PC-9 (cell line): Measurements from ENCODE around the gene KRT80. TPM values are rescaled to one million over a fixed set of nuclear protein-coding genes. Genes with fewer than 3 reads are reported as not detected.

Experiments
- BruUV-seq: library from RNA; stranded (reverse); fragments of 400-500 nt; replicated peaks from 2 replicates; lab custom pipeline; 2021; lab: Mats Ljungman, UMichigan
- CTCF ChIA-PET: fragments of 300-600 bp; sonication (Branson Sonifier 250); formaldehyde crosslinking; loops from one replicate; lab custom pipeline; 2022; ENCODE audit warnings: antibody characterized with exemption; lab: Charles Lee
- POLR2A ChIA-PET: fragments of 300-600 bp; sonication (Branson Sonifier 250); formaldehyde crosslinking; loops from one replicate; lab custom pipeline; 2022; ENCODE audit warnings: antibody characterized with exemption; ENCODE audit not compliant: unreplicated experiment; lab: Charles Lee
- DNase-seq, 2 experiments: peaks; one replicate each; pipeline versions ENCODE4 v3.0.0 to v3.0.0-alpha.2; 2015 to 2022; ENCODE audit warnings: mixed read lengths in 1 of 2
- H2AFZ ChIP-seq: fragments of 200-600 bp; sonication (generic); 2 replicates; pipeline ENCODE4 v1.8.1; 2017; ENCODE audit warnings: antibody characterized with exemption
- H3F3A ChIP-seq: fragments of 200-600 bp; sonication (generic); 2 replicates; pipeline ENCODE4 v1.8.1; 2017; ENCODE audit warnings: antibody characterized with exemption, mild to moderate bottlenecking, low read depth; ENCODE audit not compliant: insufficient read depth
- H3K27ac ChIP-seq: fragments of 200-600 bp; sonication (generic); 2 replicates; pipeline ENCODE4 v1.6.1; 2016; ENCODE audit warnings: mixed run types
- H3K27me3 ChIP-seq: fragments of 200-600 bp; sonication (generic); 2 replicates; pipeline ENCODE4 v1.6.1; 2016; ENCODE audit warnings: low read depth, mixed run types; ENCODE audit not compliant: insufficient read depth
- H3K36me3 ChIP-seq: fragments of 200-600 bp; sonication (generic); 2 replicates; pipeline ENCODE4 v1.6.1; 2016; ENCODE audit warnings: low read depth, mixed run types
- H3K4me1 ChIP-seq: fragments of 200-600 bp; sonication (generic); replicated peaks from 2 replicates; pipeline ENCODE4 v1.6.1; 2016; ENCODE audit warnings: mixed run types; ENCODE audit not compliant: insufficient read depth
- H3K4me2 ChIP-seq: fragments of 200-600 bp; sonication (generic); 2 replicates; pipeline ENCODE4 v1.6.1; 2017; ENCODE audit warnings: mixed run types
- H3K4me3 ChIP-seq: fragments of 200-600 bp; sonication (generic); 2 replicates; pipeline ENCODE4 v1.6.1; 2016; ENCODE audit warnings: mixed run types
- H3K79me2 ChIP-seq: fragments of 200-600 bp; sonication (generic); 2 replicates; pipeline ENCODE4 v1.6.1; 2017; ENCODE audit warnings: low read depth, mixed run types
- H3K9me2 ChIP-seq: fragments of 200-600 bp; sonication (generic); 2 replicates; pipeline ENCODE4 v1.8.1; 2017; ENCODE audit warnings: mild to moderate bottlenecking; ENCODE audit not compliant: insufficient read depth
- H3K9me3 ChIP-seq: fragments of 200-600 bp; sonication (generic); 2 replicates; pipeline ENCODE4 v1.8.1; 2016; ENCODE audit warnings: low read depth; ENCODE audit not compliant: insufficient read depth
- H4K20me1 ChIP-seq: fragments of 200-600 bp; sonication (generic); 2 replicates; pipeline ENCODE4 v1.8.1; 2017; ENCODE audit not compliant: insufficient read depth
- CTCF ChIP-seq: fragments of 200-600 bp; sonication (generic); conservative IDR thresholded peaks from 2 replicates; pipeline ENCODE4 v1.6.1; 2017; ENCODE audit warnings: mixed run types, antibody characterized with exemption, mild to moderate bottlenecking, moderate library complexity
- EZH2 ChIP-seq: fragments of 200-600 bp; sonication (generic); IDR thresholded peaks from 2 replicates; pipeline ENCODE4 v1.8.0; 2017; ENCODE audit warnings: antibody characterized with exemption, low read depth
- intact Hi-C: fragments of 100-400 bp; cut with micrococcal nuclease; formaldehyde crosslinking; loops from one replicate; pipeline ENCODE4 v1.10.0; 2022; ENCODE audit not compliant: unreplicated experiment
- total RNA-seq: library from RNA; stranded (reverse); gene quantifications from 2 replicates; pipeline ENCODE4 v1.2.3, GENCODE V29; 2021

Gene KRT80
- total RNA-seq, 1 experiment from 2014 or later, result 94.9 TPM

GRCh38 chr12:52130711-52131110, 61.1 kb downstream of the KRT80 start:
- ChIA-PET CTCF (no interaction called here), POLR2A (no interaction called here)
- Histone ChIP-seq H3F3A (peaks cover 13% of the 10 kb centered on the region; the same call in 1 of the 2 replicates), H3K27me3 (no peaks in the 10 kb centered on the region), H4K20me1 (no peaks in the 10 kb centered on the region), H3K36me3 (no peaks in the 10 kb centered on the region), H3K79me2 (no peaks in the 10 kb centered on the region), H3K4me2 (no peak overlapping the region), H2AFZ (no peak overlapping the region), H3K9me2 (no peaks in the 10 kb centered on the region), H3K4me1 (peaks cover 17% of the 10 kb centered on the region), H3K9me3 (no peaks in the 10 kb centered on the region), H3K27ac (no peak overlapping the region), H3K4me3 (no peak overlapping the region)
- BruUV-seq, result no TSS peak
- TF ChIP-seq EZH2 (no peak), CTCF (no peak)
- intact Hi-C loops, result no loop called here
- no peak for DNase-seq

GRCh38 chr12:52127683-52128450, 63.9 kb downstream of the KRT80 start:
- no peak for DNase-seq
- no peaks in the 10 kb centered on the region for H3K9me3 ChIP-seq
- TF ChIP-seq CTCF, result no peak
- no peak for TF ChIP-seq EZH2
- no peak overlapping the region for H3K4me3 ChIP-seq
- H3K4me1 ChIP-seq, result peaks cover 9% of the 10 kb centered on the region
- peaks cover 8% of the 10 kb centered on the region; the same call in 1 of the 2 replicates for H3F3A ChIP-seq
- no peak overlapping the region for H2AFZ ChIP-seq
- H3K27me3 ChIP-seq, result no peaks in the 10 kb centered on the region
- no peak overlapping the region for H3K4me2 ChIP-seq
- H3K9me2 ChIP-seq, result no peaks in the 10 kb centered on the region
- H3K27ac ChIP-seq, result no peak overlapping the region
- ChIA-PET POLR2A (interaction anchor here (0.5 to 0.6 kb wide), 2 partner anchors 96 to 745 kb away, joined by 4 read pairs; no protein-coding TSS in a partner anchor), CTCF (no interaction called here)
- BruUV-seq, result no TSS peak
- intact Hi-C loops, result no loop called here
- H3K79me2 ChIP-seq, result no peaks in the 10 kb centered on the region
- H3K36me3 ChIP-seq, result no peaks in the 10 kb centered on the region
- no peaks in the 10 kb centered on the region for H4K20me1 ChIP-seq

DNA sequence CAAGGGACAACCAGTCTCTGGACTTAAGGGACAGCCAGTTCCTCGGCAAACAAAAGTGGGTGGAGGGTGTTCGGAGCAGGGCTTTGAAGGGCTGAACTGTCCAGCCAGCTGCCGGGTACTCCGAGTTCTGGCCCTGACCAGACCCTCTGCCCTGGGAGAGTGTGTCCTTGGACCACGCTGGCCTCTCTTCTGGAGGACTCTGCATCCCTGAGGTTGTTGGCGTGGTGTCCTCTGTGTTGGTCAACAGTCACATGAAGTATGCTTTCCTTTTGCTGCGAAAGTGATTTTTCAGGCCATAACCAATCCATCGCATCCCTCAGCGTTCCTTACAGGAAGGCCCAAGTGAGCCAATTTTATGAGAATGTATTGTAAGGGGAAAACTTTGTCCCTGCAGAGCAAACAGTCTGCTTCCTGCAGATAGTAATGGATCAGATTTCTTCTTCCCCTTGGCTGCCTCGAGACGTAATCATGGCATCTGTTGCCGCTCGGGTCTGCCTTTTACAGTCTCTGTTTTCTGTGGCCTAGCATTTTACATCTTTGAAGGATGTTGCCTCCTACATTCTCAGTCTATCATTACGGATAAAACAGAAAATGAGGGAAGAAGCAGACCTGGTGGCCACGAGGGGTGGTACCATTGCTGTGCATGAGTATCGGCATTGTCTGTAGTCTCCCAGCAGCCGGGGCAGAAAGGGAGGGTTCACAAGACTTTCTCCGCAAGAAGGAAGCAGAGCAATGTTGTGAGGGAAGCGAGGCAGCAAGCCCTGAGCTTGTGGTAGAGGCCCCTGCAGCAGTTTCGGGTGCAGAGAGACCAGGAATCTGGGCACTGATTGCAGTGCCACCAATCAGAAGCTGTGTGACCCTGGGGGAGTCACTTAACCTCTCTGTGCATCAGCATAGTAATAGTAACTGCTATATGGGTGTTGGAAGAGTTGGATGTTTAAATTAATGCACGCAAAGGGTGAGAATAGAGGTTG, 64.9 kb downstream of the KRT80 start:
- no peak for DNase-seq
- Histone ChIP-seq H3K9me3 (no peaks in the 10 kb centered on the region), H2AFZ (no peak overlapping the region), H3K9me2 (no peaks in the 10 kb centered on the region), H3K4me3 (no peak overlapping the region), H4K20me1 (no peaks in the 10 kb centered on the region), H3K79me2 (no peaks in the 10 kb centered on the region), H3K36me3 (no peaks in the 10 kb centered on the region), H3K4me1 (no peaks in the 10 kb centered on the region), H3K27ac (no peak overlapping the region), H3K27me3 (no peaks in the 10 kb centered on the region), H3F3A (no peaks in the 10 kb centered on the region), H3K4me2 (no peak overlapping the region)
- no TSS peak for BruUV-seq
- ChIA-PET POLR2A (no interaction called here), CTCF (interaction anchor here (0.6 to 0.9 kb wide), 2 partner anchors 370 to 935 kb away, joined by 3 read pairs; no protein-coding TSS in a partner anchor)
- intact Hi-C loops, result no loop called here
- TF ChIP-seq EZH2 (no peak), CTCF (no peak)
